Activated CD4-positive, alpha-beta T cell treated with anti-CD3 and anti-CD28 coated beads, Interleukin-2, Interleukin-4, amounts not matched to agents 100 ng/mL and 50 ng/mL, durations not matched to agents 16 hours and 8 hours (primary cell): ENCODE measurements around the gene PLA2G4B.

Experiments used
- DNase-seq: peaks from one replicate; pipeline ENCODE4 v3.0.0-alpha.2; 2020; ENCODE audit warnings: low spot score

Gene PLA2G4B

DNA sequence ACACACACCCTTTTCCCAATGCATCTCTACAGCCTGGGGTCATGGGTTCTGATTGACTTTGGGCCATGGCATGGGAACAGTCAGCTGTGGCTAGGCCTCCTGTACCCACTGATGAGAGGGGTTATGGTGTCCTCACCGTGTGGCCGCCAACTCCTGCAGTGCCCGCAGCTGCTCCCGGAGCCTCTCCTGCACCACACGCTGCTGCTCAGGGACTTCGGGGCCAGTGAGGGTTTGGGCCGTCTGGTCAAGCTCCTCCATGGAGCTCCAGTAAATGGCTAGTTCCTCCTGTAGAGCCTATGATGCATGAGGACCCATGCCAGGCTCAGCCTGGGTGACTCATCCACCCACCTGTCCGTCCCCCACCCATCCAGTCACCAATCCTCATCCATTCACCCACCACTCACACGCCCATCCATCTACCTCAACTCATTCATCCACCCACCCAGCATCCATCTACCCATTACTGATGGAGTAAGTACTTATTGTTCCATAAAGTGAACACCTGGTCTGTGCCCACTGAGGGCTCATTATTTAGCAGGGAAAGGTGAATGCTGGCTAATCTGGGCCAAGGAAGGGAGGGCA, 33.6 kb downstream of the PLA2G4B start:
- DNase-seq, result no peak

- no peak for DNase-seq
Measured at GRCh38 chr15:41873711-41874110, 35.1 kb downstream of the PLA2G4B start.

GRCh38 chr15:41874736-41875135, 36.1 kb downstream of the PLA2G4B start:
- DNase-seq, result no peak

GRCh38 chr15:41876007-41876406, 37.4 kb downstream of the PLA2G4B start:
- DNase-seq, result no peak

GRCh38 chr15:41876689-41877088, 38.0 kb downstream of the PLA2G4B start:
- no peak for DNase-seq

- DNase-seq, result no peak
Measured at GRCh38 chr15:41877631-41878354, 39.1 kb downstream of the PLA2G4B start.

DNA sequence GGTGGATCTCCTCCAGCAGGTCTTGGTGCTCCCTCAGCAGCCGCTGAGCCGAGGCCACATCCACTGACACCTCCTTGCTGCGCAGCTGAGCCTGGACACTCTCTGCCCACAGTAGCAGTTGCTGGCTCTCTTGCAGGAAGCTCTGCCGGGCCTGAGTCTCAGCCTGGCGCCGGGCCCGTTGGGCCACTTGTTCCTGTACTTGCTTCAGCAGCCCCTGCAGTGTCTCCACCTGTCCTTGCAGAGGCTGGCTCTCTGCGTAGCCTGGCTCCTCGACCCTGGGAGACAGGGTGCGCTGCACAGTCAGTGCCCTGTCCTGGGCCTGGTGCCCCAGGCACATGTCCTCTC, 39.7 kb downstream of the PLA2G4B start:
- DNase-seq, result no peak

DNA sequence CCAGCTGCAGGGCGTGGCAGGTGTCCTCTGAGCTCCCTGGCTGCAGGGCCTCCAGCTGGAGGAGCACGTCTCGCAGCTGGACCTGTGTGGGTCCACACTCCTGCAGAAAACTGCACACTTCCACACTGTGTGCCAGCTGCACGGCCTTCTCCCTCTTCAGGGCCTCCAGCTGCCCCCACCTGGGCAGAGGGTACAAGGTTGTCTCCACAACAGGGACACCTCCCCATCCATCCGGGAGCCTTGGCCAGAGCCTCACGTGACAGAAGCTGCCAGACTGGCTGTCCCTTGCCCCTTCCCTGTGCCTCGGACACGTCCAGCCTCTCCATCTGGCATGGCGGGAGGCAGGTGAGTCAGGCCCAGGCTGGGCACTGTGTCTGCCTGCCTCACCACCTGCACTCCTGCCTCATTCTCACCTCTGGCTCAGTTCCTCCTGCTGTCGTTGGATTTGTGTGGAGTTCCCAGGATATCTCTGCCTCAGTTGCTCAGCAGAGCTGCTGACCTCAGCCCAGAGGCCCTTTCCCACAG, 40.7 kb downstream of the PLA2G4B start:
- no peak for DNase-seq

DNA sequence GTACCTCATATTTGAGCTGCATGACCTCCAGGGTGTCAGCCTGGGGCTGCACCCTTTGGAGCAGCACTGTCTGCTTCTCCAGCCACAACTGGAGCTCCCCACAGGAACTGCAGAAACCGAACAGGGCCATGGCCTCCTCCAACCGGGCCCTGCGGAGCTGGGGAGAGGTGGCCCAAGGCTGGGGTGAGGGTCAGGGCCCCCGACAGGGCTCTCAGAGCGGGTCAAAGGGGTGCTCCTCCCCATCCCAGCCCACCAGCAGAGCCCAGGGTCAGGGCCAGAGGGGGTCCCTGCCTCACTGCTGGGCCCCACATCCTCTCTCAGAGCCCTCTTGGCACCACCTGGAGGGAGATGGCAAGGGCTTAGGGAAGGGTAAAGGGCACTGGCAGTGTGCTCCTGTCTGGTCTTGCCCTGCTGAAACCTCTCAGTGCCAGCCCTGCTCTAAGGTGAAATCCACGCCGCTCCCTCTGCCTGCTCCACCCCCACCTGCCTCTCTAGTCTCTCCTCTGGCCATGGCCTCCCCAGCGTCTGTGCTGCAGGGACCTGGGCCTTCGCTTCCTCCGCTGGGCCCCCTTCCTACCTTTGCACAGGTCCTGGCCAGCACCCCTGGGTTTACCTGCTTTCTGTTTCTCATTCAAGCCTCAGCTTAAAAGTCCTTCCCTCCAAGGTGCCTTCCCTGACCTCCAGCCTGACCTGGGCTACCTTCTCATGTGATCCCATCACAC, 41.7 kb downstream of the PLA2G4B start:
- DNase-seq, result no peak

- DNase-seq, result no peak
Measured at GRCh38 chr15:41881086-41881485, 42.4 kb downstream of the PLA2G4B start.

- DNase-seq, result no peak
Measured at GRCh38 chr15:41881550-41881919, 42.9 kb downstream of the PLA2G4B start.

GRCh38 chr15:41881920-41882688, 43.5 kb downstream of the PLA2G4B start:
- no peak for DNase-seq

GRCh38 chr15:41882689-41883483, 44.2 kb downstream of the PLA2G4B start:
- no peak for DNase-seq

GRCh38 chr15:41883484-41883825, 44.8 kb downstream of the PLA2G4B start:
- DNase-seq, result no peak

DNA sequence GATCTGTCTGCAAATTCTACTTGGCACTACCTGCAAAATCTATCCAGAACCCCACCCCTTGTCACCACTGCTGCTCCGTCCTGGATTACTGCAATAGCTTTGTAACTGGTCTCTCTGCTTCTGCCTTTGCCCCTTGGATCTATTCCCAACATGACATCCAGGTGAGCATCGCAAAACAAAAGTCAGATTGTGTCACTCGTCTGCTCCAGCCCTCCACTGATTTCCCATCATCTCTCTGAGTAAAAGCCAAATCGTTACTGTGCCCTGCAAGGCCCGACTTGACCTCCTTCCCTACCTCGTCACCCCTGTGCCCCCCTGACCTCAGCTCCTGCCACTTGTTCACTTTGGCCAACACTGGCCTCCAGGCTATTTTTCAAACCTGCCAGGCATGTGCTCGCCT, 45.8 kb downstream of the PLA2G4B start:
- DNase-seq, result no peak

GRCh38 chr15:41885321-41885720, 46.7 kb downstream of the PLA2G4B start:
- DNase-seq, result no peak

DNA sequence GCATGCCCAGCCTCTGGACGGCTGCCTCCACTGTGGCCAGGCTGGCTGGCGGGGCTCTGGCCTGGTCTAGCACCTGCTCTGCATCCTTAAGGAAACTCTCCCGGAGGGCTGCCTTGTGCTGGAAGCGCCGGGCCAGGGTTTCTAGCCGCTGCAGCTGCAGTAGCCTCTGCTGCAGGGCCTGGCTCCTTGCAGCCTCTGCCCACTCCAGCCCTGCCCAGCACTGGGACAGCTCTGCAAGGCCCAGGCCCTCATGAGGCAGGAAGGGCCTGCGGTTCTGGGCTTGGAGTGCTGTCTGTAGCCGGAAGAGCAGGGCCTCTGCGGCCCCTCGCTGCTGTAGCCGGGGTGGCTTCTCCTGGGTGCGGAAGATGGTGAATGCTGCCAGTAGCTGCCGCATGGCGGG, 47.2 kb downstream of the PLA2G4B start:
- no peak for DNase-seq

GRCh38 chr15:41886741-41887140, 48.1 kb downstream of the PLA2G4B start:
- no peak for DNase-seq

DNA sequence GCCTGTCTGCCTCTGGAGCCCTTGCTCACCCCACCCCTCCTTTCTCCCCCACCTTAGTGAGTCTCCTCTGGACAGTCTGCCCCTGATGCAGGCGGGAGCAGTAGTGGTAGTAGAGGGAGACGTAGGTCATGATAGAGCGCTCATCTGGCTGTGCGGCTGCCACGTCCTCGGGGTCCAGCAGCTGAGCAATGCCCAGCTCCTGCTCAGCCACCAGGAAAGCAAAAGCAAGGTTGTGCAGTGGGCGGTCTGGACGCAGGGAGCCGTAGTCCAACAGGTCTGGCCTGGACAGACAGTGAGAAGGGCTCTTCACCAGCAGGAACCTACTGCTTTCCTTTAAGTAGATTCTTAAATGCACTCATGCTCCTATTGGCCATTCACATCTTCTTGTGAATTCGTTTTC, 48.5 kb downstream of the PLA2G4B start:
- DNase-seq, result no peak

DNA sequence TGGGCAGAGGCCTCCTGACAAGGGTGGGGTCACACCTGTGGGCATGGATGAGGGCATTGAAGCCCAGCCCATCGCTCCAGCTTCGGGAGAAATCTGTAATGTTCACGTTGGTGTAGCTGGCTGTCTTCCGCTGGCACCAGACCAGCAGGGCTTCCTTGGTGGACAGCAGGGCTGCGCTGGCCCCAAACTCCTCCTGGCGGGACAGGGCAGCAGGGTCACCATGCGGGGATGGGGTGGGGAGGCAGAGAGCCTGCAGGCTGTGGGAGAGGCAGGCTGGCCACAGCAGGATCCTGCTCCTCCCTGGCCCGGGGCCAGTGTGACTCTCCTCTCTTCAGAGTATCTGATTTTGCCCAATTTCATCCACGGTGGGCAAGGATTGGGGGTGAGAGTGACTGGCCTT, 49.2 kb downstream of the PLA2G4B start:
- DNase-seq, result no peak

DNA sequence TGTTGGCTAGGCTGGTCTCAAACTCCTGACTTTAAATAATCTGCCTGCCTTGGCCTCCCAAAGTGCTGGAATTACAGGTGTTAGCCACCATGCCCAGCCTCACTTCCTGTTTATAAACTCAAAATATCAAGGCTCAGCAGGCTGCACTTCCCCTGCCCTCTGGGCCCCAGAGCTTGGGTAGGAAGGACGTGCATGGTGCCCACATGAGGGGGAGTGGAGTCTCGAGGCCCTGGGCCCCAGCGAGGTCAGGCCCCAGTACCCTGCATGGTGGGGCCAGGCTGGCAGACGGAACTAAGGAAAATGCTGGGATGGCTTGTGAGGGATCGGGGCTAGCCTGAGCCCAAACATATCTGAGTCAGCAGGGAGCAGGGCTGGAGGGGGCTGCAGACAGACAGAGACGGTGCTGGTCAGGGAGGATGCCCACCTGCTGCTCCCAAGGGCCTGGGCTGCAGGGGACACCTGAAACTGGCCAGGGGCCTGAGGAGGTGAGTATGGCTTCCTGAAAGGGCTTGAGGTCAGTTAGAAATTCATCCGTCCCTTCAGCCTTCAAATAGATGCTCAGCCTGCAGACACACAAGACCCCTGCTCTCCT, 50.1 kb downstream of the PLA2G4B start:
- DNase-seq, result peak; percentile 14
